Mesothelial cell of epicardium (in vitro differentiated cells): ENCODE measurements around the gene BRINP1. TPM values are rescaled to one million over a fixed set of nuclear protein-coding genes. Genes with fewer than 3 reads are reported as not detected.

ENCODE experiments used
- DNase-seq, 2 experiments: peaks; one replicate each; pipeline ENCODE4 v3.0.0; 2021; ENCODE audit warnings: low spot score in 2 of 2; ENCODE audit not compliant: unreplicated experiment in 2 of 2
- H3K27ac Mint-ChIP-seq: 2 replicates; pipeline ENCODE4 v1.8.0; 2021; ENCODE audit warnings: mixed read lengths
- H3K27me3 Mint-ChIP-seq: 2 replicates; pipeline ENCODE4 v1.8.0; 2021; ENCODE audit warnings: low read depth, mixed read lengths
- H3K36me3 Mint-ChIP-seq: 2 replicates; pipeline ENCODE4 v1.8.0; 2021; ENCODE audit warnings: mixed read lengths
- H3K4me1 Mint-ChIP-seq: 2 replicates; pipeline ENCODE4 v1.8.0; 2021; ENCODE audit warnings: mixed read lengths
- H3K4me3 Mint-ChIP-seq: 2 replicates; pipeline ENCODE4 v1.8.0; 2021; ENCODE audit warnings: mild to moderate bottlenecking, moderate library complexity, mixed read lengths
- H3K9me3 Mint-ChIP-seq: 2 replicates; pipeline ENCODE4 v1.8.0; 2021; ENCODE audit warnings: mixed read lengths
- total RNA-seq: library from RNA; stranded (reverse); gene quantifications from 3 replicates; pipeline ENCODE4 v1.2.1, GENCODE V29; 2021
- TF ChIP-seq, protein P1 (sequence below): fragments of 200-600 bp; sonication (generic); IDR thresholded peaks from one replicate; pipeline ENCODE4 v1.5.0; 2021; ENCODE audit warnings: antibody characterized with exemption; ENCODE audit not compliant: unreplicated experiment

Gene BRINP1
- total RNA-seq, 1 donor from 2014 or later, result 13.2 TPM

GRCh38 chr9:119164716-119165115 is 204.5 kb downstream of the BRINP1 start:
- Mint-ChIP-seq H3K4me1 (peaks cover 5% of the 10 kb centered on the region), H3K27ac (no peak overlapping the region), H3K36me3 (peaks cover 14% of the 10 kb centered on the region)

DNA sequence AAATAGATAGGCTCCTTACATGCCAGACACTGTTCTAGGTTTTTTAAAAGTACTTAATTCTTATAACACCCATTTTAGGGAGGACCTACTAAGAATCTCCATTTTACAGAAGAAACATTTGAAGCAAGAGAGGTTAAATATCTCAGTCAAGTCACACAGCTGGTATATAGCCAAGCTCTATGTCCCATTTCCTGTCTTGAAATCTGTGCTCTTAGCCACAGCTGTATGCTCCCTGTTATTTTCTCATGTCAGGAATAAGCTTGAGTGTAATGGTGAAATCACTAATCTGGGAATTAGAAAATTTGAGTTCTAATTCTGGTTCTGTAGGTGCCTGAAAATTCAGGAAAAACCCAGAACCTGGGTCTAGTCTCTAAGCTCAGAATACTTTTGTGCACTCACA is 208.7 kb downstream of the BRINP1 start:
- no peak for DNase-seq
- peaks cover 7% of the 10 kb centered on the region for H3K9me3 Mint-ChIP-seq
- H3K36me3 Mint-ChIP-seq, result no peaks in the 10 kb centered on the region
- no peak overlapping the region for H3K27ac Mint-ChIP-seq
- TF ChIP-seq, protein P1, sequence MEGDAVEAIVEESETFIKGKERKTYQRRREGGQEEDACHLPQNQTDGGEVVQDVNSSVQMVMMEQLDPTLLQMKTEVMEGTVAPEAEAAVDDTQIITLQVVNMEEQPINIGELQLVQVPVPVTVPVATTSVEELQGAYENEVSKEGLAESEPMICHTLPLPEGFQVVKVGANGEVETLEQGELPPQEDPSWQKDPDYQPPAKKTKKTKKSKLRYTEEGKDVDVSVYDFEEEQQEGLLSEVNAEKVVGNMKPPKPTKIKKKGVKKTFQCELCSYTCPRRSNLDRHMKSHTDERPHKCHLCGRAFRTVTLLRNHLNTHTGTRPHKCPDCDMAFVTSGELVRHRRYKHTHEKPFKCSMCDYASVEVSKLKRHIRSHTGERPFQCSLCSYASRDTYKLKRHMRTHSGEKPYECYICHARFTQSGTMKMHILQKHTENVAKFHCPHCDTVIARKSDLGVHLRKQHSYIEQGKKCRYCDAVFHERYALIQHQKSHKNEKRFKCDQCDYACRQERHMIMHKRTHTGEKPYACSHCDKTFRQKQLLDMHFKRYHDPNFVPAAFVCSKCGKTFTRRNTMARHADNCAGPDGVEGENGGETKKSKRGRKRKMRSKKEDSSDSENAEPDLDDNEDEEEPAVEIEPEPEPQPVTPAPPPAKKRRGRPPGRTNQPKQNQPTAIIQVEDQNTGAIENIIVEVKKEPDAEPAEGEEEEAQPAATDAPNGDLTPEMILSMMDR, result no peak
- peaks cover 2% of the 10 kb centered on the region for H3K27me3 Mint-ChIP-seq
- H3K4me1 Mint-ChIP-seq, result peaks cover 2% of the 10 kb centered on the region
- H3K4me3 Mint-ChIP-seq, result no peak overlapping the region

More at GRCh38 chr9:119164716-119165115, 204.5 kb downstream of the BRINP1 start:
- TF ChIP-seq, protein P1, result no peak
- no peak overlapping the region for H3K4me3 Mint-ChIP-seq
- no peak for DNase-seq
- no peaks in the 10 kb centered on the region for H3K27me3 Mint-ChIP-seq
- peaks cover 15% of the 10 kb centered on the region for H3K9me3 Mint-ChIP-seq

DNA sequence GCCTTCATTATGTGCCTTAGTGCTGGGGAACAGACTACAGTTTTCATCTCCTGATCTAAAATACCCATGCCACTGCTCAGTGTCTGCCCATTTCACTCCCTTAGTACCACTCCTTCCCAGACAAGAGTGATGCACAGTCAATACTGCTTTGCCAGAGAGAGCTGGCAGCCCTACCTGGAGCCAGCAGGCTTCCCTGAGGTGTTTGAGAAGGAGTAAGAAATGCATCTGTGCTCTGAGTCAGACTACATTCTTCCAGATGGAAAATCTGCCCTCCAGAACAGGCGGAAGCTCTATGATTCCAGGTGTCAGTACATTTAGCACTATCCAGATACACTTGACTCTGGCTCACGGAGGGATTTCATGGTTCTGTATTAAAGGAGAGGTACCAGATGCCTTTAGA is 209.8 kb downstream of the BRINP1 start:
- no peak for DNase-seq
- no peaks in the 10 kb centered on the region for H3K4me1 Mint-ChIP-seq
- no peaks in the 10 kb centered on the region for H3K36me3 Mint-ChIP-seq
- H3K27me3 Mint-ChIP-seq, result peaks cover 4% of the 10 kb centered on the region
- H3K27ac Mint-ChIP-seq, result no peak overlapping the region
- no peak overlapping the region for H3K4me3 Mint-ChIP-seq
- peaks cover 7% of the 10 kb centered on the region for H3K9me3 Mint-ChIP-seq
- TF ChIP-seq, protein P1, result no peak

DNA sequence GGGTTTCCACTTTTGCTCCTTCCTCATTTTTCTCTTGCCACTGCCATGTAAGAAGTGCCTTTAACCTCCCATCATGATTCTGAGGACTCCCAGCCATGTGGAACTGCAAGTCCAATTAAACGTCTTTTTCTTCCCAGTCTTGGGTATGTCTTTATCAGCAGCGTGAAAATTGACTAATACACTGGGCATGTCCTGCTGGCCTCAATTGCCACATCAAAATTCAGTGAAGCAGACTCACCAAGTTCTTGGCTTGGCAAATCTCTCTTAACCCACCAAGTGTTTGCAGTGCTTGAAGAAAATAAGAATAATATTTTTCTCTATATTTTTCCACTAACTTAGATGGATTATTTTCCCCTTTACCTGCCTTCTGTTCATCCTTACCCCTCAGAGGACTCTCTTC is 212.0 kb downstream of the BRINP1 start:
- peaks cover 4% of the 10 kb centered on the region for H3K27me3 Mint-ChIP-seq
- TF ChIP-seq, protein P1, result no peak
- H3K36me3 Mint-ChIP-seq, result no peaks in the 10 kb centered on the region
- no peak overlapping the region for H3K4me3 Mint-ChIP-seq
- DNase-seq, result no peak
- H3K27ac Mint-ChIP-seq, result no peak overlapping the region
- no peaks in the 10 kb centered on the region for H3K9me3 Mint-ChIP-seq
- no peaks in the 10 kb centered on the region for H3K4me1 Mint-ChIP-seq

DNA sequence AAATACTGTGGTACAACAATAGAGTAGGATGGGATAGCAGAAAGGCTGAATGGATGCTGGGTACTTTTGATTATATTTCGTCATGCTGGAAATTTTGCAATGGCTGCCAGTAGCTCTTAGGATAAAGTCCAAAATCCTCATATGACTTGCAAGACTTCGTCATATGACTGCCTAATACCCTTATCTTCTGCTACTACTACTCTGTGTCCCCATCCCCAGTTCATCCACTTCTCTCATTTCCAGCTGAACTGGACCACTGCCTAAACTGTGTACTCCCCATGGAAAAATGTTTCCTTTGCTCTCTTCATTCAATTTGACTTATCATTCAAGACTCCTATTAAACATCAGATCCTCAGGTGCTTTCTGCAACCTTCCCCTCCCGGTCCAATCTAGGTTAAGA is 212.9 kb downstream of the BRINP1 start:
- no peaks in the 10 kb centered on the region for H3K4me1 Mint-ChIP-seq
- no peaks in the 10 kb centered on the region for H3K36me3 Mint-ChIP-seq
- no peaks in the 10 kb centered on the region for H3K9me3 Mint-ChIP-seq
- TF ChIP-seq, protein P1, result no peak
- H3K27me3 Mint-ChIP-seq, result peaks cover 6% of the 10 kb centered on the region
- DNase-seq, result no peak
- no peak overlapping the region for H3K27ac Mint-ChIP-seq
- no peak overlapping the region for H3K4me3 Mint-ChIP-seq

GRCh38 chr9:119154527-119154926 is 214.7 kb downstream of the BRINP1 start:
- Mint-ChIP-seq H3K4me3 (no peak overlapping the region), H3K4me1 (no peaks in the 10 kb centered on the region), H3K27ac (no peak overlapping the region), H3K27me3 (peaks cover 6% of the 10 kb centered on the region), H3K9me3 (no peaks in the 10 kb centered on the region), H3K36me3 (no peaks in the 10 kb centered on the region)
- TF ChIP-seq, protein P1, result no peak
- DNase-seq, result no peak
